Esophagus squamous epithelium (tissue), 4 donors: Measurements from ENCODE around the gene VEZF1.

Experiments
- POLR2A ChIP-seq, 4 donors: fragments of 450-650 bp; IDR thresholded peaks; one replicate each; pipeline ENCODE4 v1.6.1; 2017; ENCODE audit warnings: antibody characterized with exemption in 4 of 4, mild to moderate bottlenecking in 4 of 4, moderate library complexity in 3 of 4
- TF ChIP-seq, protein P1 (sequence below), 6 experiments: fragments of 450-650 bp in 4 of 6; fragments of 200-600 bp in 2 of 6; sonication (generic) in 2 of 6; IDR thresholded peaks; one replicate each; pipeline ENCODE4 v1.5.1; 2016 to 2019; ENCODE audit warnings: antibody characterized with exemption in 6 of 6, mild to moderate bottlenecking in 4 of 6, moderate library complexity in 4 of 6

DNA sequence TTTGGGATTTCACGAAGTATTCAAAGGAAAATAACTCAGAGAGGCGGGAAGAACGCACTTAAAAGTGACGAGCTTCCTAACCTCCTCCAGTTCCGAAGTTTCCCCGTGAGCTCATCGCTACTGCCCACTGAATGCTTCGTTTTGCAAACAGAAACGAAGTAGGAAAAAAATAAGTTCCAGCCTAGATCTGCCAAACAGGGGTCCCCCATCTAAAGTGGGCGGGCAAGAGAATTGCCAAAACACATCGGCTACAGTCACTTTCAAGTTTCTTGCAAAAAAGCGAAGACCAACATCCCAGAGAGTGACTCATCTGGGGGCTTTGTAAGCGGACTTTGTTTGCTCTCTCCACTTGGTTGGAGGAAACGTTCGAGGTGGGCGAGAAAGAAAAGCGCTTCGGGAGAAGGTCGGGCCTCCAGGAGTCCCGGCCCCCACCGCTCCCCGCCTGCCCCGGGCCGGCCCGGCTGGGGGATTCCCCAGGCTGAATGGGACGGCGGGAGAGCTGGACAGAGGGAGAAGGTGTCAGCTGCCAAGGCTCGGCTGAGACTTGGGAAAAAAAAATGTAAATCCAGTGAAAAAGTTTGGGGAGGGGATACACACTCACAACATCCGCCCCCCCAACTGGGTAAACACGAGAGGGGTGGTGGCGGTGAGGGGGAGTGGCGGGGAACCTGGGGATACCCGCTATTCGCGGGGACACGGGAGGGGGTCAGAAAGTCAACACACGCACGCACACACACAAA, 1.0 kb downstream of the VEZF1 start:
- TF ChIP-seq, protein P1, sequence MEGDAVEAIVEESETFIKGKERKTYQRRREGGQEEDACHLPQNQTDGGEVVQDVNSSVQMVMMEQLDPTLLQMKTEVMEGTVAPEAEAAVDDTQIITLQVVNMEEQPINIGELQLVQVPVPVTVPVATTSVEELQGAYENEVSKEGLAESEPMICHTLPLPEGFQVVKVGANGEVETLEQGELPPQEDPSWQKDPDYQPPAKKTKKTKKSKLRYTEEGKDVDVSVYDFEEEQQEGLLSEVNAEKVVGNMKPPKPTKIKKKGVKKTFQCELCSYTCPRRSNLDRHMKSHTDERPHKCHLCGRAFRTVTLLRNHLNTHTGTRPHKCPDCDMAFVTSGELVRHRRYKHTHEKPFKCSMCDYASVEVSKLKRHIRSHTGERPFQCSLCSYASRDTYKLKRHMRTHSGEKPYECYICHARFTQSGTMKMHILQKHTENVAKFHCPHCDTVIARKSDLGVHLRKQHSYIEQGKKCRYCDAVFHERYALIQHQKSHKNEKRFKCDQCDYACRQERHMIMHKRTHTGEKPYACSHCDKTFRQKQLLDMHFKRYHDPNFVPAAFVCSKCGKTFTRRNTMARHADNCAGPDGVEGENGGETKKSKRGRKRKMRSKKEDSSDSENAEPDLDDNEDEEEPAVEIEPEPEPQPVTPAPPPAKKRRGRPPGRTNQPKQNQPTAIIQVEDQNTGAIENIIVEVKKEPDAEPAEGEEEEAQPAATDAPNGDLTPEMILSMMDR (IDR thresholded peaks at IDR 0.05), result no peak
- peak in 1 of 4 donors; percentile 26 for TF ChIP-seq POLR2A (IDR thresholded peaks at IDR 0.05)
